HL-60/S4 treated with retinoic acid at 250 ng/mL for 4 days and 3 days (cell line): ENCODE data around the gene CUX1.

Experiments
- in situ Hi-C: fragments of 300-500 bp; cut with MboI; formaldehyde crosslinking; loops from 2 replicates; pipeline ENCODE4 v1.7.0; 2022; ENCODE audit warnings: low sequenced_read_pairs

The CUX1 gene

GRCh38 chr7:101933688-101934121, 116.3 kb downstream of the CUX1 start:
- in situ Hi-C loops, result no loop called here

DNA sequence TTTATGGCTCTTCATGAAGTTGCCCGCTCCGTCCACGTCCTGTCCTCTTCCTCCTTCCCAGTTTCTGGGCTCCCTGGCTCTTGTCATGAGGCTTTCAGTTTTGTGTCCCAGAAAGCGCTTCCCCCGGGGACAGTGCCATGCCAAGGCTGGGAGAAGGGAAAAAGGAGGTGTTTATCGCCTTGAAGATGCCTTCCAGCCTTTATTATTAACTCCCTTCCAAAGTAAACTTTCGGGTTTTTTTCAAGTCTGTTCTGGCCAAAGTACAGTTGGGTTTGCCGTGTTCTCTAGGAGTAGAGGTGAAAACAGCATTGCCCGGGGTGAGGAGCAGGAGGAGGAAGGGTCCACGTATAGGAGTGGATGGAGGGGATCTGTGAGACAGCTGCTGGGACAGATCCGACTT, 117.2 kb downstream of the CUX1 start:
- in situ Hi-C loops, result no loop called here

- in situ Hi-C loops, result no loop called here
Measured at GRCh38 chr7:101935521-101936141, 118.2 kb downstream of the CUX1 start.

DNA sequence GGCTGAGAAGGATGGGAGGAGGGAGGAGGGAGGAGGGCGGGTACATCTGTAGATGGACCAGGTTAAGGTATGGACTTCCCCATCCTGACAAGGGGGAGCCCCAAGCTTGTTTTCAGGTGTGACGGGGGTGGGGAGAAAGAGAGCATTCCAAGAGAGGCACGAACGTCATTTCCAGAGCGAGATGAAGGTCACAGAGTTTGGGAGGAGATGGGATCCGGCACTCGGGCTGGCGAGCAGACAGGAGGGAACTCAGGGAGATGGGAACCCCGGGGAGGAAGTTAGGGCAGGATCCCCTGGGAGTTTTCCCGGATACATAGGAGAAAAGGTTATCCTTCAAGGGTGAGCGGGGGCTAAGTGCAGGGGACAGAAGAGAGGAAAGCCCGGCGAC, 118.8 kb downstream of the CUX1 start:
- in situ Hi-C loops, result no loop called here

DNA sequence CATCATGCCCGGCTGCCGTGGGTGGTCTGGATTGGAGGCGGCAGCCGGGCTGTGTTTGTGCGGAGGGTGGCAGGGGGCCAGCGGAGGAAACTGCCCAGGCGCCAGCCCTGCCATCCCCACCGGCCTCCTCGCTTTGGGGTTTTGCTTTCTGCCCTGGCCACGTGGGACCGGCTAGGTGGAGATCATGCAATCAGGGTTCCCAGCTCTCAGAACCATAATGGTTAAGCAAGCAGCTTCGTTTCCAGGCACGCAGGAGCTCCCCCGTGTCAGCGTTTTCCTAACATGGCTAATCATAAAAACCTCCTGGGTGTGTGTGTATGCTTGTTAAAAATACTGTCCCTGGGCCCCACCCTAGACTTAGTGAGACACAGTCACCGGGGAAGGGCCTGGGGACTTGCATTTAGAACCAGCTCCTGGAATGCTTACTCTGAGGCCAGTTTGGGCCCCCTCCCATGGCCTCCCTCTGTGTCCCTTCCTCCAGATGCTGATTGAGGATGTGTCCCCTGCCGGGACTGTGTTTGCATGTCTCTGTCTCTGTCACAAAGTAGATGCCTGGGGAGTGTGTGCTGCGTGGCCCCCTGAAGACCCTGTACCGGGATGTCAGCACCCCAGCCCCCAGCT, 119.3 kb downstream of the CUX1 start:
- in situ Hi-C loops, result no loop called here

GRCh38 chr7:101937717-101938514, 120.5 kb downstream of the CUX1 start:
- in situ Hi-C loops, result no loop called here

DNA sequence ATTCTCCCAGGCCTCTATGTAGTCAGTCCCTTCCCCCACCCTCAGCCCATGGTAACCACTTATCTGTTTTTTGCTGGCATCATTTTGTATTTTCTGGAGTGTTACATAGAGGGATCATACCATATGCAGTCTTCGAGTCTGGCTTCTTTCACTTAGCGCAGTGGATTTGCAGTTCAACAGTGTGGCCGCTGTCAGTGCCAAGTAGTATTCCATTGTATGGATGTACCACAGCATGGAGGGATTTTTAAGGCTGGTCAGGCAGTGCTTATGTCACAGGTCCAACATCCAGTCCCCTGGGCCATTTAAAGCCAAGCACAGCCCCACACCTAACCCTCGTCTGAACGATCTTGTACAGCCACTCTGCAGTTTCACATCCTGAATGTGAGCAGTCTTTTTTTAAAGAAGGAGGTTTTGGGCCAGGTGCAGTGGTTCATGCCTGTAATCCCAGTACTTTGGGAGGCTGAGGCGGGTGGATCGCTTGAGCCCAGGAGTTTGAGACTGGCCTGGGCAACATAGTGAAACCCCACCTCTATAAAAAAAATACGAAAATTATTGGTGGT, 121.8 kb downstream of the CUX1 start:
- in situ Hi-C loops, result no loop called here

DNA sequence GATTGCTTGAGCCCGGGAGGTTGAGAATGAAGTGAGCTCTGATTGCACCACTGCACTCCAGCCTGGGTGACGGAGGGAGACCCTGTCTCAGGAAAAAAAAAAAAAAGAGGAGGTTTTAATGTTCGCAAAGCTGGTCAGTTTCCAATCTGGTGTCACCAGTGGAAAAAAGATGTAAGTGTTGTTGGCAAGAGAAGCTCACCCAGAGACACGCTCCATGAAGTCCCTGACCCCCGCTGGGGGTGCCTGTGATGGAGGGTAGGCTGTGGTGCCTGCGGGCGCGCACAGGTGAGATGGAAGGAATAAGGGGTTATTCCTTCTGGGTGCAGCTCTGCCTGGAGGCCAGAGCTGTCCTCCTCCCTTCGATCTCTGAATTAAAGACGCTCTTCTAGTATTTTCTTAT, 122.7 kb downstream of the CUX1 start:
- in situ Hi-C loops, result no loop called here

DNA sequence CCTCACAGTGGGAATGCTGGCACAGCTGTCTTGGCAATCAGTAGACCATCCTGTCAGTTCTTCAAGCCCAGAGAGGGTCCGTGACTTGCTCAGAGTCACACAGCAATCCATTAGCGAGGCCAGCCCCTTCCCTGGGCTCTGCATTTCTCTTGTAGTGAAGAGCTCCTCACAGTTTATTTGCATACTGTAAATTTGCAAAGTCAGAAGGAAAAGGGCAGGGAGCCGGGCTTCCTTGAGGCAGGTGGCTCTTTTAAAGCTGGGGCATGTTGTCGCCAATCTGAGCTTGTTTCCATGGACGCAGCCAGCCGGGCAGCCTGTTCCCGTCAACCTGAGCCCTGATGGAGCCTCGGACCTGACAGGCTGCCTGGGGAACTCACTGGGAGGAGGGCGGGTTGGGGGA, 123.4 kb downstream of the CUX1 start:
- in situ Hi-C loops, result no loop called here

GRCh38 chr7:101941481-101942383, 124.3 kb downstream of the CUX1 start:
- in situ Hi-C loops, result no loop called here

GRCh38 chr7:101942603-101943210, 125.3 kb downstream of the CUX1 start:
- in situ Hi-C loops, result no loop called here

- in situ Hi-C loops, result no loop called here
Measured at GRCh38 chr7:101943306-101943705, 125.9 kb downstream of the CUX1 start.

DNA sequence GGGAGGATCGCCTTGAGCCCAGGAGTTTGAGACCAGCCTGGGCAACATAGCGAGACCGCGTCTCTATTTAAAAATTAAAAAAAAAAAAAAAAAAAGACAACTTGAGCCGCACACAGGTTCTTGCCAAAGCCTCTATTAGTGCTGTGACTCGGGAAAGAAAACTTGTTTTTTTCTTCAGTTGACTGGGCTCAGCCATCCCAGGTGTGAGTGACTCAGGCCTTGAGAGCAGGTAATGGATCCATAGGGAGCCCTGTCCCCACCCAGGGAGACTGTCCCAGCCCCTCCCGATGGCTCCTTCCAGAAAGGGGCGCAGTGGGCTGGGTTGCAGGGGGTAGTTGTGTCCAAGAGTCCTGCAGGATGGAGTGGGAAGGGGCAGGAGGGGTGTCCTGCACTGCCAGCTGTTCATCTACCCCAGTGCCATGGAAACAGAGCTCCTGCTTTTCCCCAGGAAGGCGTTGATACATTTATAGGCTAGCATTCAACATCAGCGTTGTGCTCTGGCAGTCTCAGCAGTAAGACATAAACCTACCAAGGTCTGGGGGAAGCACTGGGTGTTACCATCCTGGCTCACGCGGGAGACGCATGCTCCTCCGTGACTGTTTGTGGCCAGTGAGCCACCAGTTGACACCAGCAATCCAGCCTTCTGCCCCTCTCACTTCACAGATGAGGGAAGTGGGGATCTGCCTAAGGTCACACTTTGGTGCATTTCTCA, 126.6 kb downstream of the CUX1 start:
- in situ Hi-C loops, result no loop called here

DNA sequence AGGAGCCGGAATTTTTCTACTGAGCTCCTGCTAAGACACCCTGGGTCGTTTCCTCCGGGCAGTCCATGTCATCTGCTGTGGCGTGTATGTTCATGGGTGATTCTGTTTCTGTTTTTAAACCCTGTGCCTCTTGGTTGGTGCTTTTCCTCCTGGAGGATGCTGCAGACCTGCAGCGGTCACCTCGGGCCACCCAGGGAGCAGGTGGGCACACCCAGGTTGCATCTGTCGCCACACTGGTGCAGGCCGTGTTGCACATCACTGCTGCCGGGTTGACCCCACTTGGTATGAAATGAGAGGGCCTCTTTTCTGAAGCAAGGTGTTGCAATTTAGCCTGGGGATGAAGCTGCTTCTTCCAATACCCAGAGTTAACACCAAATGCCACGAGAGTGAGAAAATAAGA, 127.2 kb downstream of the CUX1 start:
- in situ Hi-C loops, result no loop called here

GRCh38 chr7:101945034-101945758, 127.8 kb downstream of the CUX1 start:
- in situ Hi-C loops, result no loop called here

DNA sequence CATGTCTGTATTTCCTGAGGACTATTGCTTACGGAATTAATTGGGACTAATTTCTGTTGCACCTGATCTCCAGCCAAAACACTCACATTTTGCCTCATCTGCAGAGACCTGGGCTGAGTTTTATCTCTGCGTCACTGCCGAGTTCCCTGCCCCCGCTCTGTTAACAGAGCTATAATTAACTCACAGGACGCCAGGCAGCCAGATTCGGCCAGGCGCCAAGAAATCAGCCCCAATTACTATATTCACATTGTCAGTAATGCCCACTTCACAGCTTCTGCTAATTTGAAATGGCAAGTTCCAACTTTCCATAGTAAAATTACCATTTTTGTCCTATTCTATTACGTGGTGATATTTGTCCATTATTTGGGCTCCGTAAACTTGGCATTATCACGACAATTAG, 130.5 kb downstream of the CUX1 start:
- in situ Hi-C loops, result no loop called here

DNA sequence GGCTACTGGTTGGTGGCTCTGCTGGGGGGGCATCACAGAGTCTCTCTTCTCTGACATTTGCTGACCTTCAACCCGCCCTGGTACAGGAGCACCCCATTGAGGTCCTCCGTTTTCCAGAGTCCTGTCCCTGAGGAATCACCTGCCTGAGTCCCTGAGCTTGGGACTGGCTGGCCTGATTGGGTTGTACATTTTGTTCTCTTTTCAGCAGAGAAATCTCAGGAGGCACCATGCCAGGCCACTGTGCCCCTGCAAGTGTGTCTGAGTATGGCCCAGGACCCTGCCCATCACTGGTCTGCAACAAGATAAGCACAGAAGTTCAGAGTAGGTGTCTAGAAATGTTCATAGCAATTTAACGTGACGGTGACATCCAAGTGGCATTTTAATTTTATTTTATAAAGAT, 131.2 kb downstream of the CUX1 start:
- in situ Hi-C loops, result no loop called here

- in situ Hi-C loops, result no loop called here
Measured at GRCh38 chr7:101950450-101951119, 133.2 kb downstream of the CUX1 start.

- in situ Hi-C loops, result no loop called here
Measured at GRCh38 chr7:101951757-101952156, 134.3 kb downstream of the CUX1 start.
